HCT116 (cell line): ENCODE data around the gene LRRC72. TPM values are rescaled to one million over a fixed set of nuclear protein-coding genes. Genes with fewer than 3 reads are reported as not detected.

Experiments used
- ATAC-seq: fragments of 200-7000 bp; cut with Tn5 transposase; 2 replicates; pipeline ENCODE4 v1.9.1; 2020; ENCODE audit warnings: mild to moderate bottlenecking, moderate library complexity
- BruUV-seq: library from RNA; stranded (reverse); fragments of 400-500 nt; replicated peaks from 2 replicates; lab custom pipeline; 2021; lab: Mats Ljungman, UMichigan
- CTCF ChIA-PET: fragments of 300-600 bp; sonication (Branson Sonifier 250); formaldehyde crosslinking; loops from one replicate; lab custom pipeline; 2021; ENCODE audit warnings: antibody characterized with exemption; lab: Charles Lee
- POLR2A ChIA-PET: fragments of 300-600, 350-600 bp; sonication (Branson Sonifier 250); formaldehyde crosslinking; loops from one replicate; lab custom pipeline; 2021; ENCODE audit warnings: antibody characterized with exemption; lab: Charles Lee
- RAD21 ChIA-PET, 2 experiments: fragments of 300-600 bp; sonication (Branson Sonifier 250); formaldehyde crosslinking; loops; one replicate each; lab custom pipeline; 2023; ENCODE audit warnings: low total read pairs in 2 of 2; ENCODE audit not compliant: uncharacterized antibody in 2 of 2, unreplicated experiment in 2 of 2, low non-redundant PET in 1 of 2; lab: Charles Lee
- DNase-seq: peaks from one replicate; pipeline ENCODE4 v3.0.0-alpha.2; 2010; ENCODE audit warnings: low read depth, low spot score
- H2AFZ ChIP-seq: fragments of 200-600 bp; shearing (Covaris generic), sonication (generic); 2 replicates; pipeline ENCODE4 v1.6.1; 2017; ENCODE audit warnings: low read depth, mixed run types, mixed read lengths, antibody characterized with exemption, low read length; ENCODE audit not compliant: poor library complexity, severe bottlenecking
- H3K27ac ChIP-seq: 2 replicates; pipeline ENCODE4 v1.5.1; 2012; ENCODE audit warnings: low read depth, low read length
- H3K27me3 ChIP-seq: fragments of 200-600 bp; sonication (generic); 2 replicates; pipeline ENCODE4 v1.6.1; 2016; ENCODE audit warnings: mixed run types, low read length, mixed read lengths; ENCODE audit not compliant: insufficient read depth
- H3K36me3 ChIP-seq, 2 experiments: fragments of 200-500 bp in 1 of 2; fragments of 200-600 bp in 1 of 2; sonication (Bioruptor generic) in 1 of 2; sonication (generic) in 1 of 2; 2 replicates each; pipeline versions ENCODE4 v1.5.1 to v1.6.1; 2014 to 2016; ENCODE audit warnings: low read length in 2 of 2, inconsistent platforms in 1 of 2, mixed read lengths in 1 of 2, mixed run types in 1 of 2; ENCODE audit not compliant: insufficient read depth in 2 of 2, control insufficient read depth in 1 of 2
- H3K4me1 ChIP-seq, 2 experiments: fragments of 200-600 bp in 1 of 2; sonication (generic) in 1 of 2; 2 replicates each; pipeline versions ENCODE4 v1.5.1 to v1.6.1; 2012 to 2017; ENCODE audit warnings: low read length in 2 of 2, inconsistent platforms in 1 of 2, mild to moderate bottlenecking in 1 of 2, mixed read lengths in 1 of 2, mixed run types in 1 of 2, moderate library complexity in 1 of 2; ENCODE audit not compliant: insufficient read depth in 2 of 2, control insufficient read depth in 1 of 2
- H3K4me2 ChIP-seq: fragments of 200-600 bp; sonication (generic); 2 replicates; pipeline ENCODE4 v1.6.1; 2017; ENCODE audit warnings: mixed run types, low read length, mixed read lengths
- H3K4me3 ChIP-seq, 2 experiments: fragments of 200-600 bp in 1 of 2; sonication (generic) in 1 of 2; replicated peaks in 1 of 2; 2 replicates each; pipeline ENCODE4 v1.5.1; 2011 to 2016; ENCODE audit warnings: low read length in 2 of 2, control low read depth in 1 of 2, low read depth in 1 of 2, mild to moderate bottlenecking in 1 of 2, mixed read lengths in 1 of 2, mixed run types in 1 of 2
- H3K79me2 ChIP-seq: fragments of 200-600 bp; sonication (generic); 2 replicates; pipeline ENCODE4 v1.6.1; 2017; ENCODE audit warnings: mild to moderate bottlenecking, mixed run types, low read length, moderate library complexity, mixed read lengths; ENCODE audit not compliant: insufficient read depth
- H3K9ac ChIP-seq: fragments of 200-600 bp; sonication (generic); 2 replicates; pipeline ENCODE4 v1.6.1; 2016; ENCODE audit warnings: low read length, mixed read lengths
- H3K9me2 ChIP-seq: fragments of 200-600 bp; sonication (generic), shearing (Covaris generic); 2 replicates; pipeline ENCODE4 v1.6.1; 2017; ENCODE audit warnings: mixed run types, mild to moderate bottlenecking, moderate library complexity; ENCODE audit not compliant: insufficient read depth
- H3K9me3 ChIP-seq, 2 experiments: fragments of 200-500 bp in 1 of 2; fragments of 200-600 bp in 1 of 2; sonication (Bioruptor generic) in 1 of 2; sonication (generic) in 1 of 2; 2 replicates each; pipeline ENCODE4 v1.6.1; 2014 to 2017; ENCODE audit warnings: low read length in 2 of 2, mixed read lengths in 2 of 2, inconsistent platforms in 1 of 2, low read depth in 1 of 2, mild to moderate bottlenecking in 1 of 2, mixed run types in 1 of 2, moderate library complexity in 1 of 2; ENCODE audit not compliant: control insufficient read depth in 1 of 2, insufficient read depth in 1 of 2
- H4K20me1 ChIP-seq: fragments of 200-600 bp; sonication (generic), shearing (Covaris generic); 2 replicates; pipeline ENCODE4 v1.6.1; 2017; ENCODE audit warnings: mixed run types, mild to moderate bottlenecking, moderate library complexity; ENCODE audit not compliant: insufficient read depth
- CBX3 ChIP-seq: IDR thresholded peaks from 2 replicates; pipeline ENCODE4 v1.6.1; 2012; ENCODE audit warnings: low read depth
- CEBPB ChIP-seq: IDR thresholded peaks from 2 replicates; pipeline ENCODE4 v1.6.1; 2012; ENCODE audit warnings: low read depth
- EGR1 ChIP-seq: IDR thresholded peaks from 2 replicates; pipeline ENCODE4 v1.6.1; 2012; ENCODE audit warnings: low read depth
- EZH2 ChIP-seq: fragments of 200-600 bp; sonication (generic); IDR thresholded peaks from 2 replicates; pipeline ENCODE4 v1.6.1; 2017; ENCODE audit warnings: antibody characterized with exemption, mixed run types
- FOSL1 ChIP-seq: IDR thresholded peaks from 2 replicates; pipeline ENCODE4 v1.6.1; 2012; ENCODE audit warnings: low read depth
- JUND ChIP-seq: IDR thresholded peaks from 2 replicates; pipeline ENCODE4 v1.6.1; 2012
- POLR2A ChIP-seq: IDR thresholded peaks from 2 replicates; pipeline ENCODE4 v1.7.0; 2011; ENCODE audit warnings: borderline replicate concordance; ENCODE audit not compliant: insufficient read depth, insufficient read length; ENCODE audit errors: extremely low read depth
- POLR2AphosphoS5 ChIP-seq: IDR thresholded peaks from 2 replicates; pipeline ENCODE4 v1.6.1; 2011; ENCODE audit warnings: mild to moderate bottlenecking, low read depth, low read length, moderate library complexity
- RAD21 ChIP-seq: IDR thresholded peaks from 2 replicates; pipeline ENCODE4 v1.6.1; 2012; ENCODE audit warnings: low read depth, mild to moderate bottlenecking
- SP1 ChIP-seq: IDR thresholded peaks from 2 replicates; pipeline ENCODE4 v1.6.1; 2012; ENCODE audit warnings: low read depth
- SRF ChIP-seq: IDR thresholded peaks from 2 replicates; pipeline ENCODE4 v1.6.1; 2012; ENCODE audit warnings: low read depth
- TCF7L2 ChIP-seq: IDR thresholded peaks from 2 replicates; pipeline ENCODE4 v1.7.0; 2011; ENCODE audit warnings: borderline replicate concordance, inconsistent platforms; ENCODE audit not compliant: insufficient read depth, insufficient read length; ENCODE audit errors: extremely low read depth
- YY1 ChIP-seq: IDR thresholded peaks from 2 replicates; pipeline ENCODE4 v1.6.1; 2011; ENCODE audit warnings: low read length, low read depth, moderate library complexity, mild to moderate bottlenecking; ENCODE audit not compliant: insufficient replicate concordance; ENCODE audit errors: extremely low read depth
- intact Hi-C: fragments of 100-400 bp; cut with micrococcal nuclease; formaldehyde crosslinking; loops from 2 replicates; pipeline ENCODE4 v1.10.0; 2022
- total RNA-seq: library from RNA; stranded (reverse); gene quantifications from one replicate; pipeline ENCODE4 v1.2.1, GENCODE V29; 2021; ENCODE audit not compliant: unreplicated experiment
- TF ChIP-seq, protein P1 (sequence below): IDR thresholded peaks from 2 replicates; pipeline ENCODE4 v1.6.1; 2012

The LRRC72 gene
- total RNA-seq, 1 experiment from 2014 or later, result not detected

- DNase-seq, result peak; percentile 95
- H3K27ac ChIP-seq, result peak overlapping the region; percentile 66
- H3K36me3 ChIP-seq, result no peaks in the 10 kb centered on the region
- H3K4me1 ChIP-seq, result peaks cover 15 to 25% of the 10 kb centered on the region in 2 experiments
- RAD21 ChIA-PET, result interaction anchor here in 1 of 2 experiments (1.3 kb wide), 1 partner anchor 51 kb away, joined by 3 read pairs; no protein-coding TSS in a partner anchor
- TSS peak; percentile 60 for BruUV-seq
- intact Hi-C loops, result no loop called here
- H2AFZ ChIP-seq, result peak overlapping the region; percentile 41
- peak overlapping the region; percentile 11 to 16; a peak in 3 of 4 replicates for H3K4me3 ChIP-seq
- H4K20me1 ChIP-seq, result no peaks in the 10 kb centered on the region
- peak overlapping the region; percentile 59 for H3K4me2 ChIP-seq
- H3K79me2 ChIP-seq, result no peaks in the 10 kb centered on the region
- peak overlapping the region; percentile 24 for H3K9ac ChIP-seq
- H3K9me3 ChIP-seq, result no peaks in the 10 kb centered on the region
- TF ChIP-seq EZH2 (no peak), SP1 (peak; percentile 83), EGR1 (no peak), TCF7L2 (peak; percentile 72), SRF (peak; percentile 68), POLR2A (no peak), POLR2AphosphoS5 (no peak), YY1 (peak; percentile 51), JUND (peak; percentile 92), RAD21 (peak; percentile 22; the same call in 1 of the 2 replicates), CEBPB (peak; percentile 63), FOSL1 (peak; percentile 87), CBX3 (peak; percentile 76)
- TF ChIP-seq, protein P1, sequence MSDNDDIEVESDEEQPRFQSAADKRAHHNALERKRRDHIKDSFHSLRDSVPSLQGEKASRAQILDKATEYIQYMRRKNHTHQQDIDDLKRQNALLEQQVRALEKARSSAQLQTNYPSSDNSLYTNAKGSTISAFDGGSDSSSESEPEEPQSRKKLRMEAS, result peak; percentile 34
- ATAC-seq, result peak; percentile 95
- CTCF ChIA-PET, result interaction anchor here (0.8 kb wide), 1 partner anchor 80 kb away, joined by 4 read pairs; no protein-coding TSS in a partner anchor
- no peaks in the 10 kb centered on the region for H3K9me2 ChIP-seq
- H3K27me3 ChIP-seq, result no peaks in the 10 kb centered on the region
- POLR2A ChIA-PET, result no interaction called here
Observed at GRCh38 chr7:16484453-16485158, 42.0 kb upstream of the LRRC72 start.
